Kidney (tissue), 14 donors: ENCODE measurements around the gene PLET1. TPM values are rescaled to one million over a fixed set of nuclear protein-coding genes. Genes with fewer than 3 reads are reported as not detected.

Experiments
- DNase-seq, 5 donors: peaks; one replicate each; pipeline ENCODE4 v3.0.0-alpha.2; 2013 to 2020
- FAIRE-seq: peaks from 2 replicates; lab custom pipeline; 2012; peaks lifted over from hg19 to GRCh38; lab: Jason Lieb, UNC
- H3K27ac ChIP-seq, 2 donors: one replicate each; pipeline ENCODE4 v1.7.0; 2013; ENCODE audit warnings: low read depth in 2 of 2, low read length in 2 of 2, inconsistent platforms in 1 of 2
- H3K27me3 ChIP-seq: one replicate; pipeline ENCODE4 v1.7.1; 2013; ENCODE audit warnings: low read length, inconsistent platforms; ENCODE audit not compliant: control insufficient read depth, insufficient read depth
- H3K36me3 ChIP-seq, 3 donors: one replicate each; pipeline versions ENCODE4 v1.7.0 to v1.7.1; 2013; ENCODE audit warnings: low read length in 3 of 3, control low read depth in 1 of 3, inconsistent platforms in 1 of 3; ENCODE audit not compliant: insufficient read depth in 3 of 3, control insufficient read depth in 2 of 3
- H3K4me1 ChIP-seq, 3 donors: one replicate each; pipeline versions ENCODE4 v1.7.0 to v1.7.1; 2013; ENCODE audit warnings: low read length in 3 of 3, inconsistent platforms in 1 of 3, low read depth in 1 of 3; ENCODE audit not compliant: control insufficient read depth in 2 of 3, insufficient read depth in 2 of 3
- H3K4me3 ChIP-seq, 3 donors: one replicate each; pipeline versions ENCODE4 v1.7.0 to v1.8.1; 2013; ENCODE audit warnings: low read length in 3 of 3, control low read depth in 1 of 3, inconsistent platforms in 1 of 3
- H3K9ac ChIP-seq, 3 donors: one replicate each; pipeline versions ENCODE4 v1.7.0 to v1.7.1; 2013; ENCODE audit warnings: low read length in 3 of 3, control low read depth in 1 of 3, inconsistent platforms in 1 of 3
- H3K9me3 ChIP-seq, 3 donors: one replicate each; pipeline versions ENCODE4 v1.7.0 to v1.7.1; 2013; ENCODE audit warnings: low read length in 3 of 3, control low read depth in 1 of 3, inconsistent platforms in 1 of 3; ENCODE audit not compliant: control insufficient read depth in 2 of 3, insufficient read depth in 1 of 3
- intact Hi-C: fragments of 100-400 bp; cut with DNase I; formaldehyde crosslinking; loops from one replicate; pipeline ENCODE4 v1.11.1; 2022
- polyA plus RNA-seq: library from polyadenylated mRNA; stranded (reverse); fragments of 350-450 nt; fragmentation: Illumina TruSeq; extraction: RNeasy Lipid Tissue Mini Kit (QIAGEN cat#74804); gene quantifications from one replicate; pipeline ENCODE4 v1.2.3, GENCODE V29; 2014; ENCODE audit warnings: low read depth, low replicate concordance; ENCODE audit not compliant: insufficient read depth
- total RNA-seq: library from RNA; stranded (reverse); fragmentation: NEBNext Ultra II Directional; extraction: Animal tissue kit (Norgen Biotek cat#: 25700); gene quantifications from one replicate; pipeline ENCODE4 v1.2.1, GENCODE V29; 2021
- TF ChIP-seq, protein P1 (sequence below): IDR thresholded peaks from 3 replicates; pipeline ENCODE4 v1.5.1; 2012; ENCODE audit warnings: mild to moderate bottlenecking, moderate library complexity, borderline replicate concordance; ENCODE audit not compliant: insufficient read depth; ENCODE audit errors: extremely low read depth
- donor health status: control.
- donor health status: control.
- donor health status: control.
- donor health status: control.
- donor health status: control.
- donor health status: DM: yes; HTN: yes; CAD: no.
- donor health status: Normal renal cell carcinoma (clear cell type).

Gene PLET1
- total and polyA plus RNA-seq, 2 donors from 2014 or later = not detected

DNA sequence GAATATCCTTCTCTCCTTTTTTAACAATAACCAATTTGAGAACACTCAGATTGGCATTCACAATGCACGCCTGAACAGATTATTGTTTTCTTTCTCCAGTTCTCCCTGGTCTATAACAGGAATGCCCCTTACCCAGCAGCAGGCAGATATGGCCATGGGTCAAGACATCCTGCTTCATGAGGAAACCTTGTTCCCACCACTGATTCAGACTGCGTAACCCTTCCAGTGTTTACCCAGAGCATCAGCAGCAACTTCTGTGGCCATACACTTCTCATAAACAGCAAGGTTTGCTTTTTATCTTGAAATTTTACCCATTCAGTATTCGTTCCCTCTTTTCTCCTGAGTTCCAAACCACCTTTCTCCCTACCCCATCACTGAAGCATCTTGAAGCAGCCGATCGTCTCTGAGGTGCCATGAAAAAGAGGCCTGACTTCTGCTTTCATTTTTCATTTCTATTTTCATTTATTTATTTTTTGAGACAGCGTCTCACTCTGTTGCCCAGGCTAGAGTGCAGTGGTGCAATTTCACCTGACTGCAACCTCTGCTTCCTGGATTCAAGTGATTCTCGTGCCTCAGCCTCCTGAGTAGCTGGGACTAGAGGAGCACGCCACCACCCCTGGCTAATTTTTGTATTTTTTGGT lies 24.8 kb downstream of the PLET1 start:
- Histone ChIP-seq H3K27ac (no peak overlapping the region), H3K36me3 (peaks cover 2 to 27% (median 12%) of the 10 kb centered on the region in 3 donors), H3K4me1 (no peaks in the 10 kb centered on the region), H3K9ac (no peak overlapping the region), H3K4me3 (no peak overlapping the region), H3K27me3 (no peaks in the 10 kb centered on the region), H3K9me3 (no peaks in the 10 kb centered on the region)
- DNase-seq (no peak), FAIRE-seq (no peak)
- intact Hi-C loops = no loop called here
- TF ChIP-seq, protein P1, sequence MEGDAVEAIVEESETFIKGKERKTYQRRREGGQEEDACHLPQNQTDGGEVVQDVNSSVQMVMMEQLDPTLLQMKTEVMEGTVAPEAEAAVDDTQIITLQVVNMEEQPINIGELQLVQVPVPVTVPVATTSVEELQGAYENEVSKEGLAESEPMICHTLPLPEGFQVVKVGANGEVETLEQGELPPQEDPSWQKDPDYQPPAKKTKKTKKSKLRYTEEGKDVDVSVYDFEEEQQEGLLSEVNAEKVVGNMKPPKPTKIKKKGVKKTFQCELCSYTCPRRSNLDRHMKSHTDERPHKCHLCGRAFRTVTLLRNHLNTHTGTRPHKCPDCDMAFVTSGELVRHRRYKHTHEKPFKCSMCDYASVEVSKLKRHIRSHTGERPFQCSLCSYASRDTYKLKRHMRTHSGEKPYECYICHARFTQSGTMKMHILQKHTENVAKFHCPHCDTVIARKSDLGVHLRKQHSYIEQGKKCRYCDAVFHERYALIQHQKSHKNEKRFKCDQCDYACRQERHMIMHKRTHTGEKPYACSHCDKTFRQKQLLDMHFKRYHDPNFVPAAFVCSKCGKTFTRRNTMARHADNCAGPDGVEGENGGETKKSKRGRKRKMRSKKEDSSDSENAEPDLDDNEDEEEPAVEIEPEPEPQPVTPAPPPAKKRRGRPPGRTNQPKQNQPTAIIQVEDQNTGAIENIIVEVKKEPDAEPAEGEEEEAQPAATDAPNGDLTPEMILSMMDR = no peak

GRCh38 chr11:112231952-112232351 lies 28.7 kb downstream of the PLET1 start:
- no peaks in the 10 kb centered on the region for H3K27me3 ChIP-seq
- H3K9me3 ChIP-seq = no peaks in the 10 kb centered on the region
- H3K36me3 ChIP-seq = peaks cover 2 to 29% (median 12%) of the 10 kb centered on the region in 3 donors
- H3K4me3 ChIP-seq = no peak overlapping the region
- peaks cover 0 to 4% (median 3%) of the 10 kb centered on the region in 3 donors for H3K4me1 ChIP-seq
- intact Hi-C loops = no loop called here
- DNase-seq (no peak), FAIRE-seq (no peak)
- TF ChIP-seq, protein P1 = no peak
- no peak overlapping the region for H3K27ac ChIP-seq
- no peak overlapping the region for H3K9ac ChIP-seq

DNA sequence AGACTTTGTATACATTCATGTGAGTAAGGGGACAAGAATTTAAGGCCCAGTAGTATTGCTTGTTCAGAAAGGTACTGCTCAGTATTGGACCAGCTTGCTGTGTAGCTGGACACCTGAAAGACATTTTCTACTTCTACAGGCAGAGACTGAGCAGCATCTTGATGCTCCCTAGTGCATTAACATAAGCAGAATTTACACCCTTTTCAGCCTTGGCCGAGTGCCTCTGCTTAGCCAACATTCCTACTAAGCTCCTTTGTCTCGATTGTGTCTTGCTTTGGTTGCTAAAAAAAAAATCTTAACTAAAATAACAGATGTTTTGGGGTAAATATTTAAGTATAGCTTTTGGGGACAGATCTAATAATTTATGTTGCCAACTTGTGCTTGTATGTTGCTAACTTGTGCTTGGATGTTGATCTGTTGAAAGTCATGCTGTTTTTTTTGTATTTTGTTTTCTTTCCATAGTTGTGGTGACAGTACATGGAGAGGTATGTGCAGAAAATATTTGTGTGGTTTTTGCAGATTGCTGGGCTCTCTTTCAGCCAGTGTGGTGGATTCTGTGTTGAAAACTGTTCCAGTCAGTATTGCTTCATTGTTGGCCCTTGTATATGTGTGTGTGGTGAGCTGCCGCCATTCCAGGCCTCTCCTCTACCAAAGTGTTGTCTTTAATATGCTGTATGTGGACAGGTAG lies 30.8 kb downstream of the PLET1 start:
- Histone ChIP-seq H3K27ac (no peak overlapping the region), H3K4me3 (no peak overlapping the region), H3K4me1 (peaks cover 0 to 5% (median 3%) of the 10 kb centered on the region in 3 donors), H3K27me3 (no peaks in the 10 kb centered on the region), H3K36me3 (peaks cover 2 to 13% (median 9%) of the 10 kb centered on the region in 3 donors), H3K9ac (no peak overlapping the region), H3K9me3 (no peaks in the 10 kb centered on the region)
- intact Hi-C loops = no loop called here
- TF ChIP-seq, protein P1 = no peak
- DNase-seq (no peak), FAIRE-seq (no peak)
